HG03432 (cell line): Measurements from ENCODE around the gene LHFPL2.
A peak's percentile ranks its signal among the peaks of the same experiment; 100 is the strongest.

Experiments
- ATAC-seq: cut with Tn5 transposase; IDR thresholded peaks from one replicate; pipeline ENCODE4 v1.9.1; 2021; ENCODE audit warnings: mild to moderate bottlenecking, moderate library complexity; ENCODE audit not compliant: unreplicated experiment

Gene LHFPL2

DNA sequence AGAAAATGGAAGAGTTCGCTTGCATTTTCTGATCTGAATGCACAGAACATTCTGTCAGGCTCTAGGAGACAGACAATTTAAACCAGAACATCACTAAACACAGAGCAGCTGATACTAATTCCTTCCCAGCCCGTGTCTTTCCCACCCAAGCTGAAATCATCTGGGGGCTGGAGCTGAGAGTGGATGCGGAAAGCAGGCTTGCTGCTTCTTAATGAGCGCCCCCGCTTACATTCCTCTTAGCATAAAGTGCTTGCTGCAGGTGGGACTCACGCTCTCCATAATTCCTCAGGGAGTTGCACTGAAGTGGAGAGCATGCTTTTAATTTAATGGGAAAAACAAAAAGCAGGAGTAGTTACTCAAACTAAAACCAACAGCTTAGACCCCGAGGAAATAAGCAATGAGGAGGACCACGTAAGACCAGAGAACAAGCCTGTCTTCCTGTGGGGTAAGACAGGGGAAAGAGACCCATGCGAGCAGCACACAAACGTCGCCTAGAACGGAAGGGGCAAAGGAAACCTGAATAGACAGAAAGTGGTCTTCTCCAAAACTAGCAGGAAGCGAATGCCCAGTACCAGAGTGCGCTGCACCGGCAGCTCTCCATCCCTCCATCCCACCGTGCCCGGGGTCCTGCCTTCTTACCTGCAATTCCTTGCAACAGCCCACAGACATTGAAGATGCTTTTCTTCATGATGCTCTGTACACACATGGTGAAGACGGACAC is 139.3 kb downstream of the LHFPL2 start:
- ATAC-seq: no peak

DNA sequence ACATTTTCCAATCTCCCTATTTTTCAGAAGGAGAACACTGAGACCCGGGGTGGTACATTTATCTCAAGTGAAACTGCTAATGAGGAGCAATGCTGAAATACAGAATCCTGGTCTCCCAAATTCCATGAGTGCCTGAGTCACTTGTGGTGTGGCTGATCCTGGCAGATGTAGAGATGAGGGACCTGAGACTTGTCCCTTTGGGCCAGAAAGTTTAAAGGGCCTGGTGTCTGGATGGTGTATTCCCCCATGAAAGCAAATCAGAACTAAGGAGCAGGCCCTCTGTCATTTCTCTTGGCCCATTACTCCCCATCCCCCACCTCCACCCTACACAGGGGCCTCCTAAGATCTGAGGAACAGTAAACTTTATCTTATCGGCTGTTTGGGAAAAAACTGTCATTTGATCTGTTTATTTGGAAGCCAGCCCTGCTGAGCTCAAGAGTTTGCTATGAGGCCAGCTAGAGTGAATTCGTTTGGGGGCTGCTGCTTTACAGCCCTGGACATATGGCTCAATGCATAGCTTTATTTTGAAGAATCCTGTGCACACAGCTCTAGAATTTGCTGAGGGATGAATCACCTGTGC is 140.3 kb downstream of the LHFPL2 start:
- ATAC-seq: no peak

DNA sequence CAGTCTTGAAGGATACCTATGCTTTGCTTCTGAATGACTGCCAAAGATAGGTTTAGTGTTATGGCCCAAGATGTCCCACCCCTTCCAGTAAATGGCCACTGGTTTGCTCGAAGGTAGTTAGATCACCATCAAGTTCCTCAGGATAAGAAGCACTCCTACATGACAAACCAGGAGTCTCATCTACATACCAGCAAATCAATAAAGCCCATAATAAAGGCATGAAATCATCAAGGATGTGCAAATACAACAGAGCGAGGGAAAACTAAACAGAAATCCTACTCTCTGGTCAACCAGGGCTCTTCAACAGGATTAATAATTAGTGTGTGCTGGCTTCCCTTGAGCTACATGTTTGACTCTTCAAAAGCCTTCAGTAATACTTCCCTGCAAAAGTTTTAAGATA is 141.0 kb downstream of the LHFPL2 start:
- no peak for ATAC-seq

DNA sequence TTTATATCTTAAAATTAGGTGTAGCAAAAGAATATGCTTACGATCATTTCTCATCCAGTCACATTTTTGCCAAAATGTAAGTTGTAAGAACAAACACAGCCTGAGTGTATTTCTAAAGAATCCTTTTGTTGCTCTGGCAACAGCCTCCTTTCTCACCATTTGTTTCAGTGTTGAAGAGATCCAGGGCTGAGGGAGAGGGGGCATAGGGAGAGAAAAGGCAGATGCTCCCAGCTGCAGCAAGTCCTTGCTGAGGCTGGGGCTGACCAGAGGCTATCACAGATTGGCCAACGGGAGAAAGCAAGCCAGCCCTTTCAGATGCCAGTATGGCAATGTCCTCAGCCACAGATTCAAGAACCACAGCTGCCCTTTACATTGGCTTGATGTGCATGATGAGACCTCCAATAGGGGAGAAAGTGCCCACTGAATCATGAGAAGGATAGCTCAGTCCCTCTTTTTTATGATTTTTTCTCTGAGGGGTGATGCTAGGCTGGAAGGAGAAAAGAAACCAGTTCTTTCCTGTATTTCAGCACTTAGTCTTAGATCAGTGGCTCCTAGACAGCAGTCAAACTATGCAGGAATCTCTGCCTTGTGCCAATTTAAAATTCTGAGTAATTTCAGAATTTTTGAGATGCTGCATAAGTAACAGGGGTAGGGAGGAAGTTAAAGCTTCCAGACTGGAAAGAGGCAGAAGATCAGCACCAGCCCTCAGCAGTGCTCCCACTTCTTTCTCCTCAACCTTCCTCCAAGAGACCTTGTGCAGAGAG is 142.1 kb downstream of the LHFPL2 start:
- ATAC-seq: no peak

DNA sequence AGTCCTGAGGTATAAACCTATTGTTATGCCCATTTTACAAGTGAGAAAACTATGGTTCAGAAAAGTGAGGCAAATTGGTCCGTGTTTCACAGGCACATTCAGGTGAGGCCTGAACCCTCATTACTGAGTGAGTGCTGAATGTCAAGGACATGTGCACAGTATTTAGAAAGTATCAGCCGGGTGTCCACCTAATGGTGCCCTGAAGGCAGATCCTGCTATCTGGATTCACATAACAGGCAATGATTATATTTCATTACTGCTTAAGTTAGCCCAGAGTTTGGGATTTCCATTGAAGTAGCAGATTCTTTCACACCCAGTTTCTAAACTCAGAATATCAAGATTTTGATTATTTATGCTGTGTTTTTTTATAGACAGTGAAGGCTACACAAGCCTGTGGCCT is 142.7 kb downstream of the LHFPL2 start:
- ATAC-seq: no peak

DNA sequence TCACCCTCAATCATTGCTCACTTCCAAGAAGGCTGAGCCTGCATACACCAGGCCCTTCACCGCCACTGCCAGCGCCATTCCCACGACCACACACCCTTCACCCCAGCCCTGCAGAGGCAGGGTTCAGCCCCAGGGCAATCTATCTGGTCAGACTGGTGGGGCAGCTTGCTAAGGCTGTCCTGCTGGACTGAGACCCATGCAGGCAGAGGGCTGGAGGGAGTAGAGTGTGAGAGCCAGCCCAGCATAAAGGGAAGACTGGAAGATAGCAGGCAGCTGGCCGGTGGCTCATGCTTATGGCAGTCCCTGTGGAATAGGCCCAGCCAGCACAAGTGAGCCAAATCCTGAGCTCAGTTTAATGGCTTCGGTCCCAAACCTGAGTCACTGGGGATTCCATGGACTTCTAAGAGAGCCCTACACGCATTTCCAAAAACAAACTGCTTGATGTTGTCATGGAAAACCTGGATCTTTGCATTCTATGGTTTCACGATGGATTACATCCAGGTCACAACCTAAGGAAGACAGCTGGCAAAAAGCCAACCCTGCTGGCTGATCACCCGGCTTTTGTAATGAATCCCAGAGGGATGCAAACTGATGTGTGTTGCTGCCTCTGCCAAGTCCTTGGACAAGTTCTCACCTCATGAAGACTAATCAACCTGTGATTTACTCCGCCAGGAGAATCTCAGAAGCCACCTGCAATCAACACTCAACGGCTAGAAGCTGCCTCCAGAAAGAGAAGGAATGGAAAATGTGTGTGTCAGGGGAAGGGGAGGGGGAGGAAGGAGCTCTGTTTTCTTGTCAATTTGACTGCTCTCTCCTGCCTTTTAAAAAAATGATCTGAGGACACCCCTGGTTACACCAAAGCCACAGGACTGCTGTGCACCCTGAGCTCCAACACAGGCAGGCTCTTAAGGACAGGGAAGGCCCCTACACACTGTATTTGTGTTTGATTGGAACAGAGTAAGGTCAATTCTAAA is 143.6 kb downstream of the LHFPL2 start:
- no peak for ATAC-seq

DNA sequence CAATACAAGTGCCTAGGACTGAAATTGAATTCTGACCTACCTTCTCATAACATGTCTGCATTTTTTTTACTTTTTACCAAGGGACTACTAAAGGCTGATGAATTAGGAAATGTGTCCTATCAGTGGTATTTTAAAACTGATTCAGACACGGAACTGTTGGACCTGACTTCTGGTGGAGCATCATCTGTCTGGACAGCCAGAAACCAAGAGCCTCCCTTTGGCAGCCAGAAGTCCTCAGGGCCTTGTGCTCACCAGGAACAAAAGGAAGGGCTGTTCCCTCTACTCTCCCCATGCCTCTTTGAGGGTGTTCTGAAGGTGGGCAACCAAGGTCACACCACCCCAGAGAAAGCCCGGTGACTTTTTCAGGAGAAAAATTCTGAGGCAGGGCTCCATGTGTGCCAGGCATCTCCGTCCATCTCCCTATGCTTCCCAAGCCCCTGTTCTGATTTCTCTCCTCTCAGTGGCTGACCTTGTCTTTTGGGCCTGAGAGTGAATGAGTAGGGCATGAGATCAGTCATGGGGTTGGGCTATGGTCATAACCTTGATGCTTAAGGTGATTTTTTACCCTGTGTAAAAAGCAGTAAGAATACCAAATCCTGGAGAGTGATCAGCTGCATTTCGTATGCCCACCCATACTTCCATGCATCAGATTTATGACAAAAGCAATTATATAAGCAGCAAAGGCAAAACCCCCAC is 144.5 kb downstream of the LHFPL2 start:
- ATAC-seq: no peak

DNA sequence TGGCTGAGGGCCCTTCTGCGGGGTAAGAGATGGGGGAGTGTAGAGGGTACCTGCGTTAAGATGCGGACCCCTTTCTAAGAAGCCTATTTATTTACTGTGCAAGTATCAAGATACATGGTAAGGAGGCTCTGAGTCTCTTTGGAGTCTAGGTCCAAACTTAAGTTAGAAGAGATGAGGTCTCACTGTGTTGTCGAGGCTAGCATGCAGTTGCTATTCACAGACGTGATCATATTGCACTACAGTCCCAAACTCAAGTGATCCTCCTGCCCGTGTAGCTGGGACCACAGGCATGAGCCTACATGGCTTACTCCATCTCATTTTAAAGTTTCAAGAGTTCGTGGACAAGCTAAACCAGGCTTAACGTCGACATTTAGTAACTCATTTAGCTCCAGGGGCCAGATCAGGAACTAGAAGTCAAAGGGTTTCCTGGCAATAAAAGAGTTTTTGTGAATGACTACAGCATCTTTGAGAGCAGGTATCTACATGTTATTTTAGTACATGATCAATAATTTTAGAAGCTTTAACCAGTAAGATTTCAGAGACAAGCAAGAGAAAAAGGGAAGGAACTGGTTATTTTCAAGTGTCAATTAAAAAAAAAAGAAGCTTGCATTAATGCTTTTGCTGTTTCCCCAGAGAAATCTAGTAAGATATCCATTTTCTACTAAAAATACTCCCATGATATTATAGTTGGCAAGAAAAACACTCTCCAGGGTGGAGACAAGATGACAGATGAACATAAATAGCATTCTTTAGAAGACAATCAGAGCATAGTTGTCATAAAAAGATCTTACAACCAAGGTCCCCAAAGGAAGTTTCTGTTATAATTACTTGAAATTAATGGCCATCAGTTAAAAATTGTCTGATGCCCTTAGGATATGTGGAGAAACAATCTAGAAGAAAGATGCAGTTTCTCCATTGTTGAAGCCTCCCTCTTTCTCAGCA is 146.9 kb downstream of the LHFPL2 start:
- no peak for ATAC-seq

DNA sequence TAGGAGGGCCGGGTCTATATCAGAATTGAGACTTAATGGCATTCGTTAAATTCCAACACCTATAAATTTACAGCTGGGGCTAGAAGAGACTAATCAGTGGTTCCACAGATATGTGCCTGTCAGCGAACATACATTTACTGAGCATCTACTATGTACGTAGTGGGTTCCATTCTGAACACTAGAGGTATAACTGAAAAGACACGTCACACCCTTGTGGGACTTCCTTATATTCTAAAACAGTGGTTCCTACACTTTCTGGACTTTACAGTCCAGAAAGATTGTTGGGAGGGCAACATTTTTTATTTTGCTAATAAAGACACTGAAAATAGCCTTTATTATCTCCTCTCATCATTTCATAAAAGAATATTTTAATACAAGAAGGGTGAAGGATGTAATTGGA is 147.7 kb downstream of the LHFPL2 start:
- ATAC-seq: no peak

DNA sequence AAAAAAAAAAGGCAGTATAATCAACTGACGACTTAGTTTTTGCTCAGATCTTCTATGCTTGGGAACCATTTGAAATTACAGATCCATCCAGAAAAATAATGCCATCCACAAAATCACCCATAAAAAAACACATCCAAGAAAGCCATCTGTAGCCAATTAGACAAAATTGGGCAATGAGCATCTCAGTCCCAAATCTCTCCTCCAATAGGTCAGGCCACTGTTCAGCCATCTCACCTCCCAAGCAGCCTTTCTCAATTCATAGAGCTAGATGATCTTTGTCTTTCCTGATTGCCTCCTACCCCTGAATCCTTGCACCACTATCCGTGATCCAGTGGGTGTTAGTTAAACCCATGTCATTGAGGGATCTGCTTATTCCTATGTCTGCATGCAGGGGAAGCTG is 148.5 kb downstream of the LHFPL2 start:
- no peak for ATAC-seq

DNA sequence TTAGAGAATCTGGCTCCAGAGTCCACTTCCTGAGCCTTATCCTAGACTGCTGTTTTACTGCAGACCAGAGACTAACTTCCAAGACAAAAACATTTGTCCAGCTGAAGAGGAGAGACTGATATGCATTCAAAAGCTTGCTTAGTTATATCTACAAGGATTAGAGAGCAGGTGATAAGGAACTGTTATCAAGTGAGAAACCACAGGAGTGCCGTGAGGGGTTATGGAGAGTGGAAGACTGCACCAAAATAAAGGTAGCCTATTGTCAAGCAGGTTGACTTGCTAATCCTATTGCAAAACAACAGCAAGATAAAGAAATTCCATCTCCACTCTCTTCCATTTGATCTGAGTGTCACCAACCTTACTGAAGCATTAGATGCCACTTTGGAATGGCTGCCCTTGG is 149.1 kb downstream of the LHFPL2 start:
- no peak for ATAC-seq

DNA sequence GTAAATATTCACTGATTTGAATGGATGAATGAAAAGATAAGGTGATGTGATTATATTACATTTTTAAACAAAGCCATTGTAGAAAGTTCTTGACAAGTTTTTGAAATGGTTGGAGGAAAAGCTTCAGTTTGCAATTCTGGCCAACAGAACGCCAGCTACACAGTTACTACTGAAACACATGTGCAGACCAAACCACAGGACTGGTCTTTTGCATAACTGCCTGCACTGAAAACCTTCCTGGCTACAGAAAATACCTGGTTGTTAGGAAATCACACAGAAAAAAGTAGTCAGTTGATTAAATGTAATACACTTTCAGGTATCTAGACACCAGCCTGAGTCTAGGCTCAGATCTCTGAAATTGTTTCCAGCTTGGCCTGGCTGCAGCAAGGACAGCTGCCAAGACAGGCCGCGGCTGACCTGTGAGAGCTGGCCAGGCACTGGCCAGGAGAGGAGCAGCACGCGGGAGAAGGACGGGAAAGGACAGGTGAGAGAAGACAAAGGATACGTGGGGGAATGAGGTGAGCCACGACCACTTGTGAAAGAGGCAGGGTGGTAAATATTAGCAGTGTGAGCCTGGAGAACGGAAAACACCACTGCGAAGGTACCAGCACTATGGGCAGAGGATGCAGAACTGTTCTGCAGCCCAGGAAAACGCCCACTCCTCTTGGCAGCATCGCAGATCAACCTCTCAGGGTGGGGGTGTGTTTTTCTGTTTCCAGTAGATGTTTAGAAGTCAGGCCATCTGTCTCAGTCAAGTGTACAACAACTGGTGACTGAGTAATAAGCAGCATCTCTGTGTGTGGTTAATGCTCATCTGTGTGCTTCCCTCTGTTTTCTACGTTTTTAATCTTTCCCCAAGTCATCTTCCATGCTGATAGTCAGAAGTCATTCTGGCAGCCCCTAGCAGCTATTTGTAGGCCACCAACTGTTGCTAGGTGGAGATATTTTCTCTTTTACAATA is 150.7 kb downstream of the LHFPL2 start:
- ATAC-seq: peak; percentile 68

DNA sequence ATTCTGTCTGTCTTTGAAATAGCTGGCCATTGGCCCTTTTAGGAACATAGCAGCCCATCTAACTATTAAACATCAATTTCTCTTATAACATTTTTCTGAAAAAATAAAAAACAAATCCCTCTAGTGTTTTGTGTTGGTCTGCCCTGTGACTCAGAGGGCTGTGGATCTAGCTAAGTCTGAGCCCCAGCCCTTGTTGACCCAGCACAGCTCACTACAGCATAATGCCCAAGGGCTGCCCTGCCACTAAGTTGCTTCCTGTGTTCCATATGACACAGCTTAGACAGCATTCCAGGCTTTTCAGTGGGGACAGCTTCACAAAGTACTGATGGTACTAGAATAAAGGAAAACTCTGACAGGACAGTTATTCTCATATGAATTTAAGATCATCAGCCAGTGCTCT is 152.2 kb downstream of the LHFPL2 start:
- ATAC-seq: no peak

DNA sequence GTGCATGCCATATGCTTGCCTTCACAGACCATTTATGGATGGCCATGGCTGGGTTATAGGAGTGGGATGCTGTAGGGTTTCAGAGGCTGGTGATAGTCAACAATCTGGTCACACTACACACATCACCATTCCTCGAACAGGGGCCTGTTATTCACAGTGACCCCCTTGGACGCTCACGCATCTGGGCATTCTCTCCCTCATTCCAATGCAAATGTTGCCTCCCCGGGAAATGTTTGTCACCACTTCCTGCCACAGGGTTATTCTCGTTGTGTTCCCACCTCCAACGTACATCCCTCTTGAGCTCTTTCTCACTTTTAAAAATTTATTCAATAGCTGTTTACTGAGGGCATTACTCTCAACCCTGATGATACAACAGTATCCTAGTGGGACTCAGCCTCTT is 152.8 kb downstream of the LHFPL2 start:
- no peak for ATAC-seq

DNA sequence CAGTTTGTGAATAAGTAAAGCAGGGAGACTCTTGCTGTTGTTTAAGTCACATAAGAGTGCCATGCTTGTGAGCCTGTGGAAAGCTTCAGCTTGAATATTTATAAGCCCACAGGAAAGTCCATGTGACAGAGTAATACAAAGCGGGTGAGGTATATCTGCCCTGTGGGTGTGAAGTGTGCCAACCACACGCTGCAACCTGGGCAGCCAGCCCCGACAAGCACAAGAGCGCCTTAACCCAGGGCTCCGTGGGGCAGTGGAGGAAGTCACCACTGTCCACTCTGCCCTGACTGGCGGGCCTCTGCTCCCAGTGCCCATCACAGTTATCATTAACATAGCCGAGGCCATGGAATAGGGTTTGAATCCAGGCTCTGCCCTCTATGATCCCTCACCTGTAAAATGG is 155.9 kb downstream of the LHFPL2 start:
- no peak for ATAC-seq

DNA sequence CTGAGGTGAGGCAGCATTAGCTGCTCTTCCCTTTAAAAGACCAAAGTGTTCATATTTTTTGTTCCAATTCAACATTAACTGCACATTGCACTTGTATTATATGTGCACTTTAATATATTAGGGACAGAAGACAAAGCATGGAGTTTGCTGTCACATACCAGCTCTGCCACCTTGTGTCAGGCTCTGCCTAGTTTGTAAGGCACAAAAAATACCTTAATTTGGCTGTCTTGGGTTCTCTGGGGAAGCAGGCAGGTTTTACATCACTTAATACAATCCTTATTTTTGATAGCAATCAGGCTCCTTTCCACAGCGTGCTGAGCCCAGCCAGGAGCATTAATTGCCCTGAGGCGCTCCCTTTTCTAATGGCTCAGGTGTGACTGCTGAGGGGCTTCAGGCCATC is 156.3 kb downstream of the LHFPL2 start:
- no peak for ATAC-seq

DNA sequence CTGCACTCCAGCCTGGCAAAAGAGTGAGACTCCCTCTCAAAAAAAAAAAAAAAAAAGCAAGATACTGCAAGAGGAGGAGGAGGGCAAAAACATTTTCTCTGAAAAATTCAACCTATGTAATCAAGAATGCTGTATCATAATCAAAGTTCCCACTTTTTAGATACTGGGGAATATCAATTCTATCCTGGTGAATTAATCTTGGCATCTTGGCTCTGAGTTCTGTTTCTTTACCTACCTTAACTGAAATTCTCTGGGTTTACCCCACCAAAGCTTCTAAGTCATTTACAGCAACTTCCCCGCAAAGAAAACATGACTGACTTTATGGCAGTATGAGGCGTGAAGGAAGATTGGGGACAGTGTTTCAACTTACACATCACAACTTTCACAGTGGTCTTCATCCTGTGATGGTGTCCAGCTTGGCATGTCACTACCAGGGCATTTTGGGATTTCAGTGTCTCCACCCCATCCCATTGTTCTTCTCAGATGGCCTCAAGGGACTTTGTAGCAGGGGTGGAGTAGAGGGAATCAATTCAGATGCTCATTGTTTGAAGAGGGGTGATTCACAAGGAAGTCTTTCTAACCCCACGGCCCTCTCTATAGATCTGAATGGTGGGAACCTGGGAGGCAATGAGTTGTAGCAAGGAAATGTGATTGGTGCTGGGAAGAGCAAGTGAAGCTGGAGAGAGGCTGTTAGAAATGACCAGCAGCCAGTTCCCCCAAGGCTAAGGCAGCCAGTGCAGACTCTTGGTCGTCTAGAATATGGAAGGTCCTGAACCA is 157.7 kb downstream of the LHFPL2 start:
- ATAC-seq: no peak
